GM13976 (cell line): Measurements from ENCODE around the gene SACM1L.

Experiments used
- DNase-seq: peaks from one replicate; pipeline ENCODE4 v3.0.0; 2012; ENCODE audit warnings: low spot score
- CTCF ChIP-seq: IDR thresholded peaks from 2 replicates; pipeline ENCODE4 v1.5.1; 2012; ENCODE audit warnings: borderline replicate concordance, mild to moderate bottlenecking; ENCODE audit not compliant: insufficient read depth; ENCODE audit errors: extremely low read depth, missing control alignments, control extremely low read depth
- in situ Hi-C: fragments of 300-500 bp; cut with MboI; formaldehyde crosslinking; loops from one replicate; pipeline ENCODE4 v1.12.0; 2022; ENCODE audit warnings: low sequenced_read_pairs, mixed read lengths, inconsistent platforms; ENCODE audit not compliant: unreplicated experiment

SACM1L gene

GRCh38 chr3:45716790-45717336, 27.7 kb downstream of the SACM1L start:
- DNase-seq: no peak
- in situ Hi-C loops: no loop called here
- TF ChIP-seq CTCF: no peak

DNA sequence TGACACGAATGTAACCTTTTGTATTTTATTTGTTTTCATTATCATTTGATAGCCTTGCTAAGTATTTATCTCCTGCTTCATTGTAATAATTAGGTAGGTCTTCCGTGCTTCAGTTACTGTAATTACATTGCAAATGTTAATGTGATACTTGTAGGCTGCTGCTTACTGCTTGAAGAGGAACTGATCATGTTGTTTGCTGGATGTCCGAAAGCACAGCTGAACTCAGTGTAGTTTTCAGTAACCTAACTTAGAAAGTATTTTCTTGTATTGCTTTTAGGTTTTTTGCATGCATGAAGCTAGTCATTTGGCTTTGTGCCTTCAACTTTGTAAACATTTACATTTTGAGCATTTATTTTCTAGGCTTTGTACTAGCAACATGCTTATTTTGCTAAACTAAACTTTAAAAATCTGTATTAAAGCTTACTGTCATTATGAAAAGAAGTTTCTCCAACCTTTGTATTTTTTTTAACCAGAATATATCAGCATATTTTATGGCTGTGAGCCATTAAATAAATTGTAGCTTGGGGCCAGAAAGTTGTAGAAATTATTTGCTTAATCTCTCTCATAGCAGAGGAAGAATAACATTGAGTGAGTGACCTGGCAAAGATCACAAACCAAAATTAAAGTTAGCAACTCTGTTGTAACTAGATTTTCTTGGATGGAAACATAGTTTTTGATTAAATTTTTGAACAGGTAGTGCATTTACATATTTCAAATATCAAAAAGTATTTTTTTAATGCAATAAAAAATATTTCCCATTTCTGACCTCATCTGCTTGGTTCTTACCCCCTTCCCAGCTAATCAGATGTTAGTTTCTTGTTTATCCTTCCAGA, 30.7 kb downstream of the SACM1L start:
- in situ Hi-C loops: no loop called here
- no peak for DNase-seq
- TF ChIP-seq CTCF: no peak

DNA sequence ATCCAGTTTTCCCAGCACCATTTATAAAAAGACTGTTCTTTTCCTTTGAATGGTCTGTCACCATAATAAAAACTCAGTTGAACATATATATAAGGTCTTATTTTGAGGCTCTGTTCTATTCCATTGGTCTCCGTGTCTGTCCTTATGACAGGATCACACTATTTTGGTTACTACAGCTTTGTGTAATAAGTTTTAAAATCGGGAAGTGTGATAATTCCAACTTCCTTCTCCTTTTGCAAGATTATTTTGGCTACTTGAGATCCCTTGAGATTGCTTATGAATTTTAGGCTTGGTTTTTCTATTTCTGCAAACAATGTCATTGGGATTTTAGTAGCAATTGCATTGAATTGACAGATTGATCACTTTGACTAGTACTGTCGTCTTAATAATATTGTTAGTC, 35.7 kb downstream of the SACM1L start:
- no peak for DNase-seq
- TF ChIP-seq CTCF: no peak
- in situ Hi-C loops: no loop called here

DNA sequence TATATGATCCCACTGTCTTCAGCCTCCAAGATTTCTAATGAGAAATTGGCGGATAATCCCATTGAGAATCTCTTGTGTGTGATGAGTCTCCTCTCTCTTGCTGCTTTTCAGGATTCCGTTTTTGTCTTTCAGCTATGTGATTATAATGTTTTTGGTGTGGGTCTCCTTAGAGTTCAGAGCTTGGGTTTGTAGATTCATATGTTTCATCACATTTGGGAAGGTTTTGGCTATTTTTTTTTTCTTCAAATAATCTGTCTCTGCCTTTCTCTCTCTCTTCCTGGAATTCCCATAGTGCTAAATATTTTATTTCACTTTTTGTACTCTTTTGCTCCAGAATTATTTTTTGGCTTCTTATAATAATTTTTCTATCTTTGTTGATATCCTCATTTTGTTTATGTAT, 40.4 kb downstream of the SACM1L start:
- no peak for DNase-seq
- in situ Hi-C loops: no loop called here
- TF ChIP-seq CTCF: no peak

GRCh38 chr3:45730409-45731154, 41.4 kb downstream of the SACM1L start:
- DNase-seq: peak; percentile 59
- in situ Hi-C loops: no loop called here
- no peak for TF ChIP-seq CTCF

DNA sequence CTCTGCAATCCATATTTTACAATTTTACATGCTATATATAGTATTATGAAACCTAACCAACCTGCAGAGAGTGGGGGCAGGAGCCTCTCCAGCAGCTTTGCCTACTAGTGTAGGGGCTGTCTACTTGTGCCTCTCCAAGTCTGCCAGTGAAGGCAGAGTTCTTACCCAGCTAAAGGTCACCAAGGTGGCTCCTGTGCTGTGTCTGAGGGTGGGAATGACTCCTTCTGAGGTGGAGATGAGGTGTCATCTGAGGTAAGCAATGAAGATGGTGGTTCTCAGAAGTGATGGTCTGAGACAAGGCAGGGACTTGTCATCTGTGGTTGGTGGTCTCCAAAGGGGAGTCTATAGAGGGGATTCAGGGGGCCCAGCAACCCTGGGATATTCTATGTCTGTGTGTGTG, 47.5 kb downstream of the SACM1L start:
- in situ Hi-C loops: no loop called here
- no peak for TF ChIP-seq CTCF
- no peak for DNase-seq
